GM21723 (cell line): Measurements from ENCODE around the gene CAPN14.

Experiments
- ATAC-seq: cut with Tn5 transposase; IDR thresholded peaks from one replicate; pipeline ENCODE4 v1.9.1; 2021; ENCODE audit warnings: mild to moderate bottlenecking, moderate library complexity; ENCODE audit not compliant: unreplicated experiment

The CAPN14 gene

DNA sequence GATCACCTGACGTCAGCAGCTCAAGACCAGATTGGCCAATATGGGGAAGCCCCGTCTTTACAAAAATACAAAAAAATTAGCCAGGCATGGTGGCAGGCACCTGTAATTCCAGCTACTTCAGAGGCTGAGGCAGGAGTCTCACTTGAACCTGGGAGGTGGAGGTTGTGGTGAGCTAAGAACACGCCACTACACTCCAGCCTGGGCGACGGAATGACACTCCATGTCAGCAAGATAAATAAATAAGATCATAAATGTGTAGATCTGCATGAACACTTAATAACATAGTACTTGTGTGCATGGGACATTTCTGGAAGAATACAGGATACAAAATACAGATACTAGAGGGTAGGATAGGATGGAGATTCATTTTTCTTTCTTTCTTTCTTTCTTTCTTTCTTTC, 25.7 kb upstream of the CAPN14 start:
- no peak for ATAC-seq

DNA sequence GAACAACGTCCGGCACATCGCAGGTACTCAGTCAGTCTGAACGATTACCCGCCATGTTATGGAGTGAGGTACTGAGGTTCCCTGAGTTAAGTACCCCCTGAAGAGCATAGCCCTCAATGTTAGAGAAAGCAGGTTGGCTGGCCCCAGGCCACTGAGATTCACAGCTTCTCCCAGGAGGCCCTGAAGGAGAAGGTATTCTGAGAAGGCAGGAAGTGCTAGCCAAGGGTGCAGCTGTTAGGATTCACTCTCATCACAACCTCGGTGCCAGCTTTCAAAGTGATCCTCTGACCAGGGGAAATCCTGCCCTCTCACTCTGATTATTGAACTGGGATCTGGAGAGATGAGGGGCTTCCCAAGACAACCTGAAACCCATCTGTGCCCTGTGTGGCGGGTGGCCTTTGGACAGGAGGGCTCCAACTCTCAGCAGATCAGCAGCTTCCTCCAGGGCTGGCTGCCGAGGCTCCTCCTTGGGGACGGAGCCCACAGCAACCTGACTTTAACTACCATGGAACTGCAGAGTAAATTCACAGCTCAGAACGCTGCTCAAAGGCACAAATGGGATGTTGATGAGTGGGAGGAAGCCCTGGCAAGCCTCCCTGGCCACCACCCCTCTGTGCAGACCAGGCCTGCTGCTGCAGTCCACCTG, 24.4 kb upstream of the CAPN14 start:
- ATAC-seq = no peak

DNA sequence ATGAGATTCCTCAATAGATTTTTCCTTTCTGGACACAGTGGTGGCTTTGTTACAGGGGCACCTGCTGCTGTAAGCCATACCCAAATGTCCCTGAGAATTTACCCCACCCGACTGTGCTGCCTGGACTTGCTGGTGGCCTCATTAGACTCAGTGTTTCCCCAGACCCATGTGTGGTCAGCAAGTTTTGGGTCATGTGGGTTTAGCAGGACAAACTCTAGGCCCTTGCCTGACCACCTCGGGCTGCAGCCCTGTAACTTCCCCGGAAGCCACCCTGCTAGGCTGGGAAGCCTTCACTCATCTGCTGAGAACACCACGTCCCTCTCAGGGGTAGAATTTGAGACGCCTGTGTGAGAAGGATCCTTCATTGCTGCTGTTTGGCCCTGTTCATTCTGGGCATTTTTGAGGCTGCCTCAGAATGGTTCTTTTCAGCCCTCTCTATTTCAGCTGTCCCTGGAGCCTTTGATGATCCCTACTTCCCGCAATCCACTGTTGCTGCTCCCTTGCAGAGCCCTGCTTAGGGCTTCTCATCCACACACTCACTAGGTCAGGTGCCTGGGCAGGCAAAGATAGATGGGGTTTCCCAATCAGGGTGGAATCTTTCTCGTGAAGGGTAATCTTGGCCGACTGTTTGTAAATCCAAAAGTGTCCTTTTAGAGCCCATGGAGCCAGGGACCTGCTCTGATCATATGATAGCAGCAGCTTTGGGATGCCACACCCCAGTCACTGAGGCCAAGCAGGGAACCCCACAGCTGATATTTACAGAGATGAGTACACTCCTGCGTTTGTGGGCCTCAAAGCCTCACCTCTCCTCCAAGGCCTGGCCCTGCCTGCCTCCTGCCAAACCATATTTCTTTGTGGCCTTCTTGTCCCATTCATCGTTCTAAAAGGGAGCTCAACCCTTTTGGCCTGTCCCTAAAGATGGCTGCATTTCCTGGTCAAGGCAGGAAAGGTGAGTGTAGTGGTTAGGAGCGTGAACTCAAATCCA, 23.4 kb upstream of the CAPN14 start:
- ATAC-seq = no peak

DNA sequence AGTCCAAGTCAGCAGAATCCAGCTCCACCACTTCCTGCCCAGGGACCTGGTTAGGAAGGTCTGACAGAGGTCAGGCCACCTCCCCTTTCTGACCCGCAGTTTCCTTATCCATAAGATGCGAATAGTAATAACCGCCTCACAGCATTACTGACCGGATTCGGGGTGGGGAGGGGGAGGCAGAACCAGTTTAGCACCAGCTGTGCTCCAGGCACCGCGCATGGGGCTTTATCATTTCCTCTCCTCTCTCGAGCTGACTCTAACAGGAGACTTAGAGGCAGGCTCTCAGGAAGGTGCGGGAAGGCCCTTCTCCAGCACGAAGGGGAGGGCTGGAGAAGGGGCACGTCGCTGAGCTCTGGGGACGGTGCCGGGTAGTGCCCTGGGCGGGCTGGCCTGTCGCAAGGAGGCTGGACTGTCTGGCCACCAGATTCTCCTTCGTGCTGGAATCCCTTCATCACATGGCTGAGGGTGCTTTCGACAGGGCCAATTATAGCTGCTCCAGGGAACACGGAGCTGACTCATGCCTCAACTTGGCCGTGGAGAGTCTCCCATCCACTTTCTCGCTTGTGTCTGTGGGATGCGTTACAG, 22.4 kb upstream of the CAPN14 start:
- no peak for ATAC-seq

DNA sequence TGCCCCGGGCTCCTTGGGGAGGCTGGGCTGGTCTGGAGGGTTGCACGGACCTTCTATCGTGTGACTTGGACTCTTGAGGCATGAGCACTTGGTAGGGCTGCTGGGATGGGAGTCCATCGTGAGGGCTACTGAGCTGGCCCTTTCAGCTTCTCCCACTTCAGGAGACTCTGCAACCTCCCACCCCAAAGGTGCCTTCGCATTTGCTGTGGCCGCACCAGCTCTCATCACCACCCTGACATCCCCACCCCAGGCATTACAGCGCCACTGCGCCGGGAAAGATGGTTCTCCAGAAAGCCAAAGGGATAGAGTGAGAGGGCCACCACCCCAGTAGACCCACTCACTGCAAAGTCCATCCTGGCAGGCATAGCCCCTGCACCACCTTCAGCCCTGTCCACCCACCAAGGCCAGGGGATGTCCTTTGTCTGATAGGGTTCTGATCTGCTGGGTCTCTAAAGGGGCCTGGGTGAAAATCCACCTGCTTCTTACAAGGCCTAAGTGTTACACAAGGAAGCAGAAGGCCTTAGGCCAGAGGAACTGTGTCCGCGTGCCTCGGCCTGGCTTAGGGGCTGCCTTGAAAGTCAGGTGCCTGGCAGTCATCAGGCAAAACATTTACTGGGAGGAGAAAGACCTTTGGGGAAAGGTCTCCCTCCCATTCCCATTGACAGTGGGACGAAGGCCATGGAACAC, 21.7 kb upstream of the CAPN14 start:
- no peak for ATAC-seq

DNA sequence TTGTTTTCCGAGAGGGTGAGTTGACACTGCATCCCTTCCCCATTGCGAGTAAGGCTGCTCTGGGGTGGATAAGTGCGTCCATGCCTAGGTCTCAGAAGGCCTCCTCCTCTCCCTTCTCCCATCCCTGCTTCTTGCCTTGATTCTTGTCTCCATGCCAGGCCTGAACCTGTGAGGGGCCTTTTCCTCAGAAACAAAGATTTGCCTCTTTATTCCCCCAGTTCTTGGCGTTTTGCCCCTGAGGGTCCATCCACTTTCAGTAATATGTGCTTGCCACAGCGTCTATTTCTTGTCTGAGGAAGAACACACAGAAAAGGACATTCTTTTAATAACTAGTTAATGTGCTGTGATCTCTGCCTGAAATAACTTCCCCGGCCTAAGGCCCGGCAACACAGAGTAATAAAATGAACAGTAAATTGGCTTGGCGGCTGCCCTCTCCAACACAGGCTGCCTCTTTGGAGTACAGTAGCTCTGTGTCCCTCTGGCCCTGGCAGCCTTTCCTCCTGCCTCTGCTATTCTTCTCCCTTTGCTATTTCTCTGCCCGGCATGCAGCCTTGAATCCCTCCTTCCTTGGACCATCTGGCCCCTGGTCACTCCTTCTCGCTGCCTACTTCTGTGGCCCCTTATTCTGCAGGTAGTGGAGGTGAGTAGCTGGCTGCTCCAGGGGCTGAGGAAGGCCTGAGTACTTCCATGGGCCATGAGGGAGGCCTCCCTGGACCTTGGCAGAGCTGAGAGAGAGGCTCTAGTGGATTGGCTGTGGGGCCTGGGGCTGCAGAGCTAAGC, 21.0 kb upstream of the CAPN14 start:
- no peak for ATAC-seq

DNA sequence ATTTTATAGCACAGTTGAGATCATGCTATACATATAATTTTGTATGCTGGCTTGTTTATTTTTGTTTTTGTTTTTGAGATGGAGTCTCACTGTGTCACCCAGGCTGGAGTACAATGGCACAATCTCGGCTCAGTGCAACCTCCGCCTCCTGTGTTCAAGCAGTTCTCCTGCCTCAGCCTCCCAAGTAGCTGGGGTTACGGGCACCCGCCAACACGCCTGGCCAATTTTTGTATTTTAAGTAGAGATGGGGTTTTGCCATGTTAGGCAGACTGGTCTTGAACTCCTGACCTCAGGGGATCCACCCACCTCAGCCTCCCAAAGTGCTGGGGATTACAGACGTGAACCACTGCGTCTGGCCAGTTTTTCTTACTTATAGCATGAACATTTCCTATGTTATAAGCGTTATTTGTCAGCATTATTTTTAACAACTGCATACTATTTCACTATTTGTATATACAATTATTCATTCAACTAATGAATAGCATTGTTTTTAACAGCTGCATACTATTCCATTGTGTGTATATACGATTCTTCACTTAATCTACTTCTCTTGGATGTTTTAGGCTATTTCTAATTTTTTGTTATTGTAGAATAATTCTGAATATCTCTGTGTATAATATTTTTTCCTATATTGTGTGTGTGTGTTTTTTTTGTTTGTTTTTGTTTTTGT, 20.2 kb upstream of the CAPN14 start:
- no peak for ATAC-seq

DNA sequence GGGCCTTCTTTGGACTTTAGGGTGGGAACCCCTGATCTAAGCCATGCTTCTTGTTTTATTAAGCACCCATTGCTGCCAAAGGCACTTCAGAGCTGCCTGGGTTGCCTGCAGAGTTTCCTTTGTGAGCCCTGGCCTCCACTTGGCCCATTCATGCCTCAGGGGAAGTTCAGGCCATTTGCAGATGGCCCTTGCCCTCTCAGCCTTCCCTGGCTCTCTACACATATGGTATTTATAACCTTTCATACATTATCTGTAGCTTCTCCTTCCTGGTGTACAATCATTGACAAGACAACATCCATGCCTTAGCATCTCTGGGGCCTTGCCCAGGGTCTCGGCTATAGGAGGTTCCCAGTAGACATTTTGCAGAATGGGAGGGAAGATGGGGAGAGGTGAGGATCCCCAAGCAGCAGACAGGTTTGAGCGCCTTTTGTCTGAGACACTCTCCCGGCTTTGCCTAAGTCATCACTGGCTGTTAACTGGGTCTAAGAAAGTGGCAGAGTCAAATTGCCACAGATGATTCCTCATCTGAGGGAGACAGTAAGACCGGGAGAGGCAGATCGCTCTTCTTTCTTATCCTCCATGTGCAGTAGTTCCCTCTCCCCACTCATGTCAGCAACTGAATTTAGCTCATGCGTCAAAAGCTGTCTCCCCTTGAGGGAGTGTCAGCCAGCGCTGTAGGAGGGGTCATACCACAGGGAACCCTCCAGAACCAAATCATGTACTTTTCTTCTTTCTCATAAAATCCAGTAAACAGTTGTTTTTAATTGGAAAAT, 19.3 kb upstream of the CAPN14 start:
- no peak for ATAC-seq

DNA sequence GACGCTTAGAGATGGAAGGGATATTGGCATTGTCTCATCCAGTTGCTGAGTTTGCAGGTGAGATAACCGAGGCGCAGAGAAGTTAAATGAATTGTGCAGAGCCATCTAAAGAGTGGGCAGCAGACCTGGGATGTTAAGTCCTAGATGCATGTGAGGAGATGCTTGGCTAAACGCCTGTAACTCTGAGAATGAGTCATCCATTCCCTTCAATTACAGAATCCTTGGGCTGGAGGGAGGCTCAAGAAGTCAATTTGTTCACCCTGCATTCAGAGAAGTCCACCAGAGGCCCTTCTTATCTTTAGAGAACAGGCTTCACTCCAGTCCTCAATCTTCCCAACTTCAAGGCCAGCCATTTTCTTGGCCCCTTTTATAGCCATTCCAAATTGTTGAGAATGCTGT, 18.2 kb upstream of the CAPN14 start:
- ATAC-seq = no peak

DNA sequence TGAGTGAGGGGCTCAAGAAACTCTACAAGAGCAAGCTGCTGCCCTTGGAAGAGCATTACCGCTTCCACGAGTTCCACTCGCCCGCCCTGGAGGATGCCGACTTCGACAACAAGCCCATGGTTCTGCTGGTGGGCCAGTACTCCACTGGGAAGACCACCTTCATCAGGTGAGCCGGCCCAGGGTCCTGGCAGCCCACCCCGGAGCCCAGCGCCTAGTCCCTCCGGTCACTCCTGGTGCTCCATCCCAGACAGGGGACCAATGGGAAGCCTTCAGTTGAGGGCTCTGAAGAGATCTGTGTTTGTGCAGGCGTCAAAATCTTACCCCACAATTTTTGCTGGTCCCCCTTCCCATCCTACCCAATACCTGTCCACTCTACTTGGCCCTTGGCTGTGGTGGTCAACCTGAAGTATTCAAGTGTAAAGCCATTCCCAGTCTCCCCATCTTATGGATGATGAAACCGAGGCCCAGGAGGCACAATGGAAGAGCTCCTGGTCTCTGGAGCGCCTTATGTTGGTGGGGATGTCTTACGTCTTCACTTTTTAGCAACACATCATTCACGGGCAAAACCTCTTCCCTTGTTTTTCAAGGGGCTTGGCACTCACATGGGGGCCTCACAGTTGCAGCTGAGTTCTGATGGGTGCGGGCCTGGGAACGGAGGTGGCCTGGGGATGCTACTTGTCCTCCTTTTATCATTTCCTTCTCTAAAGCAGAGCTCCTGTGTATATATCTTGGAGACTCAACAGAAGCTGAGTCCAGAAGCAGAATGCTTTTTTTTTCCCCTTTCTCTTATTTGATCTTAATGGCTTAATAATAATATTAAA, 17.6 kb upstream of the CAPN14 start:
- no peak for ATAC-seq

DNA sequence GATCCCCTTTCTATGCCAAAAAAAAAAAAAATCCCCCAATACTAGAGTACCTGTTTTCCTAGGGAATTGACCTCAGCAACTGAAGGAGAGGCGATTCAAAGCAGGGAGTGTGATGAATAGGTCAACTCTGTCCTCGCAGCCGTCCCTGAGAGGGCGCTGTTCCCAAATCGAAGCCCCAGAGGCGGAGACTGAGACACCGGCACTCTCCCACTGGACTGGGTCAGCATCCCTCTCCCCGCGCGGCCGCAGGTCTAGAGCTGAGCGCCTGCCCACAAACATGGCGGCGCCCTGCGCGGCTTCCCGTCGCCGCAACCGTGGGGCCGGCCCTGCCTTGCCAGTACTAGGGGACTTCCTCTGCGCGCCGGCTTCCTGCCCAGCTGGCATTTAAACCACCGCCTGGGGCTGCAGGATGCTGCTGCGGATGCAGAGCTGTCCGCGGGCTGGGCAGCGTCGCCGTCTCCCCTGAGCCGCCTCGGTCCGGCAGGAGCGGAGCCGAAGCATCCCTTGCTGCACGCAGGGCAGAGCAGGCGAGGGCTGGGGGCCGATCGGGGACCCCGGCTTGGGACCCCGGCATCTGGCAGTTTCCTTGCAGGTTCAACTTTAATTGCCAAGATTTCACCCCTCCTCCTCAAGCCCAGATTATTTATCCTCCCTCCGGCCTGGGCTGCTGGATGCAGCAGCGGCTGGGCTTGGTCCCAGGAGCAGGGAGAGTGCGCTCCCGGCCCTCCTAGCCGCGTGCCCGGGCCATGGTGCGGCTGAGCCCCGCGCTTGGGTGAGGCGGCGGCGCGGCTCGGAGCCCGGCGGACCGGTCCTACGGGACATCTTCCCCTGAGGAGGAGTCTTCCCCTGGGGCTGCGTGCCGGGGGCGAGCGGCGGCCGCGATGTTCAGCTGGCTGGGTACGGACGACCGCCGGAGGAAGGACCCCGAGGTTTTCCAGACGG, 16.7 kb upstream of the CAPN14 start, which contains the start of gene EHD3:
Gene EHD3, plus strand, starts transcription at position 412 of the 942 bp plus-strand sequence. Its CDS starts 470 bp downstream, at position 882.
- ATAC-seq = peak; percentile 97

DNA sequence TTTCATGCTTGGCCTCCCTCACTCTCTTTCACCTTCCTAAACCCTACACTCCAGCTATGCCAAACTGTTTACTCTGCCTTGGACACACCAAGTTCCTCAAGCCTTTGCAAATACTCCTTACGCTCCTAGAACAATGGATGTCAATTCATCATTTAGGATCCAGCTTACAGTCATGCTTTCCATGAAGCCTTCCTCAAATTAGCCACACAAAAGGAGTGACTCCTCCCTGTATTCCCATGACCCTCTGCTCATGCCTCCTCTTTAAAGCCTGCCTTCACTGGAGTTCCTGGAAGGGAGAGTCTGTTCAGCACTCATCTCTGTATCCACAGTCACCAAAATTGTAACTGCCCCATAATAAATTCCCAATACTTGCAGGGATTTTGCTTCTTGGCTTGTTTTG, 15.9 kb upstream of the CAPN14 start:
- ATAC-seq = no peak

DNA sequence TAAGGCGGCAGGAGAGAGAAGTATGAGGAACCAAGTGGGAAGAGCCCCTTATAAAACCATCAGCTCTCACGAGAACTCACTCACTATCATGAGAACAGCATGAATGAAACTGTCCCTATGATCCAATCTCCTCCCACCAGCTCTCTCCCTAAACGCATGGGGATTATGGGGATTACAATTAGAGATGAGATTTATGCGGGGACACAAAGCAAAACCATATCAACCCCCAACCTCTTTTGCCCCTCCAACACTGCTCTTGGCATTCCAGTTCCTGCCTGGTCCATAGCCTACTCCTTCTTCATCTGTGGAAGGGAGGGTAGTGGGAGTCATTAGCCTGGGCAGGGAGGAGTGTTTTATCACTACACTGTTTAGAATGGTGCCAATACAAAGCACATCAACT, 15.3 kb upstream of the CAPN14 start:
- ATAC-seq = no peak

DNA sequence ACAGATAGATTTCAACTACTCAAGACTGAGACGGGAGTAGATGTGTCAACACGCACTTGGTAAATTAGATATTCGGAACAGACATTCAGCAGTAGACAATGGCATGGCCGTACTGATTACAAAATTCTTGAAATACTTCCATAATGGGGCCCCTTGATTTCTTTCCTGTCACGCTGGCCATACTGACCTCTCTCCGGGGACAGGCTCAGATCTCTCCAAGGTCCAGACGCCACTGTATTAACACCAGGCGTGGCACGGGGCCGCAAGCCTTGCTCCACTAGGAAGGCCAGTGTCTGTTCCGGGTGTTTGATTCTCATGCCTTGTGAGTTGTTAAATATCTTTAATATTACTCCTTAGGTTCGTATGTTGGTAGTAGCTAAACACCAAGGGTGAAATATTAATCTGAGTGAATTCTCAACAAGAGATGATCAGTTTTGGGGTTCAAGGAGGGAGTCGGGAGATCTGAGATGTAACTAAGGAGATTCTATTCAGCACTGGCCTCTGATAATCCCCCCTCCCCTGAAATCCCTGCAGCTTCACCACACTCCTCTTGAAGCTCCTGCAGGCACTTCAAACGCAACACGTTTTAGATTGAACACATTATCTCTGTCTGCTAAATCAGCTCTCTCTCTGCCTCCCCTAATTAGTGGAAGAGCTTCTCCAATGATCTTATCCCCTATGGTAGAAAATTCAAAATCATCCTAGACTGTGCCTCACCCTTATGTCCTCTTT, 14.4 kb upstream of the CAPN14 start:
- ATAC-seq = no peak

DNA sequence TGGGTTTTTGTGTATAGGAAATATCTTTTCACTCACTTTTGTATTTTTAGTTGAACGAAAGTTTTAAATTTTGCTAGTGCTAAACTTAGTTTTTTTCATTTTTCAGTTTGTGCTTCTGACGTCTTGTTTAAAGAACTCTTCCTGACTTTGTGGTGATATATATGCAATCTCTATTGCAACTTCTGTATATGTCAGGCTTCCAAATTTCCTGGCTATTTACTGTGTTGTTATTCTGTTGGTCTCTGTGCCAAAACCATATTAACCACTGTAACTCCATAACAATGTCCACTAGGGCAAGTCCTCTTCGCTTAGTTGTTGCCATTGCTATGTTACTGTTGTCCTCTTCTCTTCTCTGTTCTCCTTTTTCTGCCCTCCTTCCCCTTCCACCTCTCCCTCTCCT, 13.4 kb upstream of the CAPN14 start:
- no peak for ATAC-seq

DNA sequence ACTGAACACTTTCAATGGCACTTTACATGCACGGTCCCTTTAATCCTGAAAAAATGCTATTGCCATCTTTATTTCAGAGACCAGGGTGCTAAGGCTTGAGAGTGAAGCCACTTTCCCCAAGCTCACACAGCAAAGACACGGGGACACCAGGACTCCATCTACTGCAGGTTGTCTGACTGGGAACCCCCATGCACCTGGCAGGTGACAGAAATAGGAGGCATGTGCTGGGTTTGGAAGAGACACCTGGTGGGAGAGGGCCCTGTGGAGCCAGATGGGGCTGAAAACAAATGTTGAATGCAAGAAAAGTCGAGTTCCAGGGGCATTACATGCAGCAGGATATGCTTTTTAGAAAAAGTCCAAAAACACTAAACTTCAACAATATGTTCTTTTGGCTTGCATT, 11.4 kb upstream of the CAPN14 start:
- no peak for ATAC-seq
